Raji (cell line): Measurements from ENCODE around the gene GALNT7.

ENCODE experiments used
- POLR2A ChIP-seq: IDR thresholded peaks from 2 replicates; pipeline ENCODE4 v1.6.1; 2011; ENCODE audit warnings: low read depth, low read length, control low read depth; ENCODE audit not compliant: insufficient read depth

The GALNT7 gene

DNA sequence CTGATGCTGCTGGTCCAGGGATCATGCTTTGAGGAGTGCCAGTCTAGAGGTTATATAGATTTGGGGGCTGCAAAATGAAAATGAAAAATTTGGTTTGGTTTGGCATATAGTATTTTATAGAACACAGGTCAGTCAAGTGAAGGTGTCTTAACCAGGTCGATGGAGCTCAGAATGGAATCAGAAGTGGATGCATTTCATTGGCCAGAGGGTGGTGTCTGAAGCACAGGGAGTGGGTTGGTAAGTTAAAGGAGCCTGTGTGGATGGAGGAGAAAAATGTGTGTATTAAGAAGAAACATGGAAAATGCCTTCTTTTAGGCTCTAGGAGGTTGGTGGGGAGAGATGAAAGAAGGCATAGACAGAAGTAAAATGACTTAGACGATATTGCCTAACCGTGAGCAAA, 8.6 kb downstream of the GALNT7 start:
- no peak for TF ChIP-seq POLR2A

DNA sequence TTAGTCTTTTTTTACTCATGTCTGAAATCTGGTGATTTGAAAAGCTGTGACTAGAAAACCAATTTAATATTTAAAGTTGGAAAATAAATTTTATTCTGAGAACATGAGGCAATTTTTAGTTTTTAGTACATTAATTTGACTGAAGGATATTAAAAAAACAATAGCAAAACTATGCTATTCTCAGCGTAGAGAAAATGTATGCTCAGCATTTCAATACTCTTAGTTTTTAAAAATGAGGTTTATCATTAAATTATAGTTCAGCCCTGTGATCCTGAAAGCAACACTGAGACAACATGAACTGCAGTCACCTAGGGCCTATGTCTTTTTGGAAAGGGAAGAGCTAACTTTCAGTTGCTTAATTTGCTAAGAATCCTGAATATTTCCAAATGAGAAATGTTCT, 9.5 kb downstream of the GALNT7 start:
- no peak for TF ChIP-seq POLR2A

DNA sequence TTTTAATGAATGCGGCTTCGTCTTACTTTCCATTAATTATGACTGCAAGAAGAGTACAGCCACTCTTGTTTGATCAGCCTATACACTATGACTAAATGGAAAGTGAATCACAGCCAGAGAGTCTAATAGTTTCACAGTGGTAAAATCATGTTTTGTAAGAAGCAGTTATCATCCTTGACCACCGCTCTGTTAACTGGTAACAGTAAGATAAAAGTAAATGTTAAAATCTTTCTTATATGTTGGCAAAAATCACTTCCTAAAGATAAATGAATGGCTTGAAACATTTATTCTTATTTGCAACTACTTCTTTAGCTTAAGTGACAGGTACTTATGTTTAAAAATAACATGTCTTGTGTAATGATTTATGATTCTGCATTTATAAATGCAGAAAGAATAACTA, 13.2 kb downstream of the GALNT7 start:
- TF ChIP-seq POLR2A = no peak

DNA sequence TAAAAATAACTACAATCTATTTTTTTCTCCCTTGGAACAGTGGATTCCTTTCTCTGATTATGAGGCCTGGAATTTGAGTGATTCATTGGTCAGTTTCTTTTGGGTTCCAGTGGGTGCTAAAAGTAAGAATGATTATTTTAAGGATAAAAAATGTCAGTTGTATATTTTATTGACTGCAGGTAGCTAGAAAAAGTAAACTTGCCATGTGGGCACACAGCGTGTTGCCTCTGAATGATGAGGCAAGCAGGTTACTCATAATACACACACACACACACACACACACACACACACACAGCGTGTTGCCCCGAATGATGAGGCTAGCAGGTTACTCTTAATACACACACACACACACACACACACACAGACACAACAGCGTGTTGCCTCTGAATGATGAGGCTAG, 13.8 kb downstream of the GALNT7 start:
- no peak for TF ChIP-seq POLR2A

DNA sequence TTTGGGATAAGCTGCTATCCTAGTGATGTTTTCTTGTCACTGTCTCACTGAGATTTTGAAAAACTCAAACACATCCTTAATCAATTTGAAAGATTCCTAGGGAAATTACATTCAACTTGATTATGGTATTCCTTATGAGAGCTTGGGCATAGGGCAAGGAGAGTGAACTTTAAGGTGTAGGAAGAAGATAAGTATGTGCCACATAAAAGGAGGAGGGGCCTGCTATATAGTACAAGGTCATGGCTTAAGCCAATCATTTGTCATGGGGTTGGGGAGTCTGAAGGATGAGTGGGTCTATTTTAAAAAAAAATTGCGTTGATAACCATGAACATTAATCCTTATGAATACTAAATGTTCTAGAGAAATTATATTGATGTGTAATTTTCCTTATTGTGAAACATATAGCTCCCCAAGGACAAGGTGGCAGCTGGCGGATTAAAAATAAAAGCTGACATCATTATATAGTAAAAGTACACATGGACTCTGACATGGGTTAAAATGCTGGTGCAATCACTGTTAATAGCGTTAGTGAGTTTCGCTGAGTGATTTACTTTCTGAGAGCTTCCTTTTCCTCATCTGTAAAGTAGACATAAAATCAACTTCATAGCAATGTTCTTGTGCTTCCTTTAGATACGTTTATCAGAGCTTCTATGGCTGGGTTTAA, 17.4 kb downstream of the GALNT7 start:
- TF ChIP-seq POLR2A = no peak

DNA sequence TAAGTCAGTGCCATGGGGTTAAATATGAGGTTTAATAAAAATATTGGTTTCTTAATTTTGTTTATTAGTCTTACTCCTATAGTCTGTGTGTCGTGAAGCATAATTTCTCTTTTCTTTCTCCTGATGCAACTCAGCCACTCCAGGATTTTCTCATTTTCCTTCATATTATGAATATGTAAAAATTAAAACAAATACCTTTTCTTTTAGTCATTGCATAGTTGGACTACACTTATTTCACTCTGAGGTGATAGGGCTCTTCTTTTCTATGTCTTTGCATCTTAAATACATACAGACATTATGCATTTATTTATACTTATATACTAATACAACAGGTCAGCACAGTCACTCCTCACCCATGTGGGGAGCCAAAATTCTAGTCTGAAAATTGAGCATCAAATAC, 19.1 kb downstream of the GALNT7 start:
- no peak for TF ChIP-seq POLR2A

DNA sequence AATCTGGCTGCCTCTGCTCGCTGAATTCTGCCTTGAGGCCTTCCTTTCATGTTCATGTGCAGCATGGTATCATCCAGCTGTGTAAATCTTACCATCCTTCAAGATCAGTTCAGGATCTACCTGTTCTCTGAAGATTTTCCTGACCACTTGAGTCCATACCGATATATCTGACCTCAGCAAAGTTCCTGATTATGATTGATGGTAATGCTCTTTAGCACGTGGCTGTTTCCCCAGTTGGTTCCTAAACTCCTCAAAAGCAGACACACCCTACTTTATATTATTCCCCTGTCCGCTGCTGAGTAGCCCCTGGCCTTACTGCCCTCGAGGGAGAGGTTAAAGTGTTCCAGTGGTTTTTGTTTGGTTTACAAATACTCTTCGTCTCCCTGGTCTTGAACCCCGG, 20.0 kb downstream of the GALNT7 start:
- no peak for TF ChIP-seq POLR2A

DNA sequence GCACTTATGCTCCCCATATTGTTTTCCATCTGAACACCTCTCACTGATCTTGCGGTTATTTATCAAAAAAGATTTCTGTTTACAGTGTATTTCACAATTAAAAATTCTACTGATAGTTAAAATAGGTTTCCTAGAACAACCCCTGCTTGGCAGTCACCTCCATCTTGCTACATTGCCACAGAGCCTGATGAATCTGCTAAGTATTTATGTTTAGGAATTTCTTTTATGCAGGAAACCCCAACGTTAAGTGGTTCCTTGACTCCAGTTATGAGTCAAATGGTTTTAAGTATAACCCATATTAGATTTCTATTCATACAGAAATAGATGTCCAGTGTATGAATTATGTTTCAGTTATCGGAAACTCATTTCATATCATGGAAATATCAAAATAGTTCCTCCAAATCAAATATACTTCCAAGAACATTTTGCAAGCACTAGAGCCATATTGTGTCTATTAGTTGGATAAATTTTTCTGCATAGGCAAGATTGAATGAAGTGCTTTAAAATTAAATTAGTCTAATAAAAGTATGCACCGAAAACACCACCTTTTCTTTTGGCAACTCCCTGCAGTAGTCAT, 20.6 kb downstream of the GALNT7 start:
- no peak for TF ChIP-seq POLR2A

DNA sequence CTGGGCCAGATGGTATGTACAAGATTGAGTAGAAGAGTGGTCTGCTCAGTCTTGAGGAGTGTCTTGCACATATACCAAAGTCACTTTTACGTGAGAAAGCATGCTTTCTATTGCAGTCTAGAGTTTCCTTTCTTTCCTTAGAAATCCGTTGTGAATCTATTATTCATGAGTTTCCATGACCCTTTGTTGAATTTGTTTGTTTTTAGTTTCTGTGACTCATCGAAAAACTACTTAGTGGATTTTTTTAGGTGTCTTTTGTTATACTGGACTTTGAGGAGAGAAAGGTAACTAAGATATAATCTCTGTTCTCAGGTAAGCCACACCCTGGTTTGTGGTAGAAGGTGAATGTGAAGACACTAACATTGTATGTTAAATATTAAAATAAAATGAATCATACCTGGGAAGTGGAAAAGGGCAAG, 23.0 kb downstream of the GALNT7 start:
- no peak for TF ChIP-seq POLR2A

DNA sequence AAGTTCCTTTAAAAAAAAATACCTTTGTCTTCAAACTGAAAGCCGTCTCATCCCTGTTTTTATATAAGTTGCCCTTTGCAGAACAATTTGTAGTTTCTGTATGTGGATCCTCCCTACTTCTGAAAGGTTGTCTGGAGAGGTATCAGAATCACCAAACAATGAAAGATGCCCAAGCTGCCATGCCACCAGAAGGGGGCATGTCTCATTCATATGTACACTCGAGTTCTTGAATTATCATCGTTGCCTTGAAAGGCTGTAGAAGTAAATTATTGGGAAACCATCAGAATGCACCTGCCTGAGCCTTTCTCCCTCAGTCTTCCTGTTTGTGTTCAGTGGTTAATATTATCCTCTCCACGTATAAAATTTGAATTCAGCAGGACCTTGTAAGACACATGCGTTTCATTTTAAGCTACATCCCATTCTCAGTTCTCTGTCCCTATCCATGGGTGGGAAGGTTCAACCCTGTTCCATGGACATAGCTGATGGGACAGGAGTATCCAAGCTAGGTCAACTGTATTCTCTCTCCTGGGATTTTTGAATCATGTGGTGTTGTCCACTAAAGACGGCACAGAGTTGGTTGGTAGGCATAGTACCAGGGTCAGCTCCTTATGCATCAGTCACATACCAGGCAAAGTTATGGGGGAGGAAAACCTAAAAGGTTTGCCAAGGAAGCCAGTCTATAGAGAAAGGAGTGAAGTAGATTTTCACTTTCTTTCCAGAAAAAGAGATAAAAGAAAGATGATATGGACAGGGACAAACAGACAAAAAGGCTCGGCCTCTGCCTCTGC, 24.0 kb downstream of the GALNT7 start:
- no peak for TF ChIP-seq POLR2A

DNA sequence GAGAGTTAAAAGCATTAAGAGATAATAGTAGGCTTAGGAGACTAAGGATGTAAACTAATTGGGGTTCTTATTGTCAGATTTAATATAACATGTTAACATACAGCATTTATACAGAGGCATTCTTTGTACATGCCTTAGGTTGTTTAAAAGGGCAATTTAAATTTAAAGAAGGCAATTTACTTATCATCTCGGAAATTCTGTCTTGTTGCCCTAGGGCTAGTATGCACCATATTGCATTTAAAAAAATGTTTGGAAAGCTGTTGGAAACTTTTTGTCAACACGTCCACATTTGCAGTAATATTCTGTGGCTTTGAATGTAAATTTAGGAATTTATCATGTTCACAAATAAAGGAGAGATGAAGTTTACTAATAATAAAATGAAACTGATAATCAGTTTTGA, 25.5 kb downstream of the GALNT7 start:
- TF ChIP-seq POLR2A = no peak

DNA sequence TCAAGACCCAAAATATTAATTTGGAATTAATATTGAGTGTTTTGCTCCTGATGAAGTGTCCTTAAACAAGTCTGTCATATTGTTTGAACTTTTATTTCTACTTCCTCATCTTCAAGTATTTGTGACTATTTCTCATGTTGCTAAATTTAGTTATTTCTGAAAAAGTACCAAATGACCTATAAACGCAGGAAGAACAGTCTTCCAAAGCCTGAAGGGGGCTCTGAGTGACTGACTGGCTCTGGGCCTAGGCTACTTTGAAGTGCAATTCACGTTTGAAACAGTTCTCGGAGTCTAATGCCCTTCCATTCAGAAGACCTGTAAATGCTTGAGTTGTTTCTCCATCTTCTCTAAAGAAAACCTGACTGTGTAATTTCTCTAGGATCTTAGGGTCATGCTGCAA, 26.5 kb downstream of the GALNT7 start:
- TF ChIP-seq POLR2A = no peak

DNA sequence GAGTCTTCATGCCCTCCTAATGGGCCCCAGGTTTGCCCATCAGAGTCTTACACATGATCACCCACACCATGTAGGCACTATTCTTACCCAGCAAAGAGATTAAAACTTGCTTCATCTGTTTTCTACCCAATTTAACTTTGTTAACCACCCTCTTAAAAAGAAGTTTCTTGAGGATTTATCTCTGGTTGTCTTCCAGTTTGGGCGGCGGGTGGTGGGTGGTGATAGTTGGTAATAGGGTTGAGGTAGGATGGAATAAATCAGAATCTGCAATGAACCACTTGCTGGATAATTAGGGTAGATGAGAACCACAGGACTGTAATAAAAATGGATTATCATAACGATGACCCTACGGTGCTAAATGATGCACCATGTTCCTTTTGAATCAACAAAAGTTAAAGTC, 30.9 kb downstream of the GALNT7 start:
- TF ChIP-seq POLR2A = no peak

DNA sequence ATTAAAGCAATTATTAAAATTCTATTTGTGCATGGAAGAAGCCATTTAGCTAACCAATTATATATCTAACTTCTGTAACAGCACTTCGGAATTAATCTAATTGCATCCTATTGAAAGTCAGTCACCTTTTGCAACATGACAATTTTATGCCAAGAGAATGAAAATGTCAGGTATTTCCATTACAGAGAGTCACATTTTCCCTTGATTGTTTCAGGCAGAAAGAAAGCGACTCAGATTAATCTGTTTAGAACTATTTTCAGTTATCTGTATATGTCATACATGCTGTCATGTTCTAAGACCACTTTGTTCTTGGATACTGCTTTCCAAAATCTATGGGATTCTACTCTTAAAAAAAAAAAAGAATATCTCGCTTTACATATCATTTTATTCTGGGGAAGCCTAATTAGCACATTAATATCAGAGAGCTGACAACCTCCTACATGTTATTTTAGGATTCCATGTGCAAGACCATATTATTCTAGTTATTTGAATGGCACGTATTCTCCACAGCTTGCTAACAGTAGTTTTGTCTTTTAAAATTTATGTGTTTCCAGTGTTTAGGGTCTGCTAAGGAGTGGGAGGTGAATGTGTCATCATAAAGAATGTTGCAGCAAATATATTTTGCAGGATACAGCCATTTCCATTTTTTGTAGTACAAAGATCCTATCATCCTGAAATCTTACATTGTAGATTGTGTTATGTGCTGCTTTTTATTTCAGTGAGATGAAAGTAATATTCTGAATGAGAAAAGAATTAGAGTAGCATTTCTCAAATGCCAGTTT, 31.7 kb downstream of the GALNT7 start:
- TF ChIP-seq POLR2A = no peak

DNA sequence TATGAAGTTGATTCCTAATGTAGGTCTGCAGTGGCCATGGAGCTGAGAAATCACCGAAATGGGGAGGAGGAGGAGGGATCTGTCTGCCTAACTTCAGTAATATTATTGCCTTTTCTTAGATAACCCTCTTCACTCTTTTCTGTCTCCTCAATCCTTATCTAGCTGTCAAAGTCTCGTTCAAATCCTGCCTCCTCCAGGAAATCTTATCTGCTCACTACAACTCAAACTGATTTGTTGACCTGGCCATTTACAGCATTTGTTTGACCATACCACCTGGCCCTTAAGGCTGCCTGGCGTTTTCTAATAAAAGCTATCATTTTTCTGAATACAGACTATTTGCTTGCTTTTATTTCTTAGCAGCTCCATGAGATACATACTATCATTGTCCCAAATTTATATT, 33.8 kb downstream of the GALNT7 start:
- no peak for TF ChIP-seq POLR2A

DNA sequence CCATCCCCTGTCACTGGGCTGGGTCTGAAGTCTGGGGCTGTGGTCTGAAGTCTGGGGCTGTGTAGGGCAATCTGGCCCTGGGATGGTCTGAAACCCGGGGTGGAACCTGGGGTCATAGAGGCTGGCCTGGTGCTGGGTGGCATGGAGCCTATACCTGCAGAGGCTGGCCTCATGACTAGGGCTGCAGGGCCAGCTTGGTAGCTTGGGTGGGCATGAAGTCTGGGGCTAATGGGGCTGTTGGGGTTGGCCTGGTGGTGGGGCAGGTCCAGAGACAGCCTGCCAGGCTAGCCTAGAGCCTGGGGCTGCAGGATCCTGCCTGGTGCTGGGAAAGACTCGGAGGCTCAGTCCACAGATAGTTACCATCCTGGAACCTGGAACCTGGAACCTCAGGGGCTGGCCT, 37.0 kb downstream of the GALNT7 start:
- TF ChIP-seq POLR2A = no peak
